Pancreas (tissue), 10 donors: ENCODE results near the gene CAPZB. TPM values are rescaled to one million over a fixed set of nuclear protein-coding genes. Genes with fewer than 3 reads are reported as not detected.

Experiments
- ATAC-seq, 4 donors: fragments of 200-7000 bp; cut with Tn5 transposase; one replicate each; pipeline versions ENCODE4 v1.8.0 to v1.9.1; 2020; ENCODE audit warnings: mild to moderate bottlenecking in 4 of 4, moderate library complexity in 4 of 4
- DNase-seq, 6 donors: peaks; one replicate each; pipeline ENCODE4 v3.0.0-alpha.2; 2020
- FAIRE-seq: peaks from 2 replicates; lab custom pipeline; 2012; peaks lifted over from hg19 to GRCh38; lab: Jason Lieb, UNC
- H3K27ac ChIP-seq, 4 donors: fragments of 200-600 bp; sonication (generic); 1 replicate in 3 of 4; 2 replicates in 1 of 4; pipeline versions ENCODE4 v1.5.0 to v1.8.0; 2020
- H3K27me3 ChIP-seq, 4 donors: fragments of 200-600 bp; one replicate each; pipeline ENCODE4 v1.8.0; 2021
- H3K36me3 ChIP-seq, 3 donors: fragments of 200-600 bp; sonication (generic) in 1 of 3; one replicate each; pipeline versions ENCODE4 v1.5.0 to v1.8.0; 2020 to 2021
- H3K4me1 ChIP-seq, 3 donors: fragments of 200-600 bp; one replicate each; pipeline ENCODE4 v1.8.0; 2021
- H3K4me3 ChIP-seq, 4 donors: fragments of 200-600 bp; sonication (generic) in 2 of 4; one replicate each; pipeline versions ENCODE4 v1.5.0 to v1.8.0; 2020 to 2021
- H3K9me3 ChIP-seq, 4 donors: fragments of 200-600 bp; one replicate each; pipeline ENCODE4 v1.8.0; 2021
- CTCF ChIP-seq, 4 donors: fragments of 200-600 bp; sonication (generic) in 3 of 4; IDR thresholded peaks; one replicate each; pipeline versions ENCODE4 v1.5.0 to v1.8.0; 2021; ENCODE audit warnings: antibody characterized with exemption in 4 of 4
- WGBS, 2 donors: extraction: QIAGEN DNeasy Blood & Tissue Kit; methylation state at CpG; one replicate each; pipeline ENCODE4 v1.1.7; 2013; 5-methylcytosine and 5-hydroxymethylcytosine counted together
- intact Hi-C, 3 donors: fragments of 100-400 bp; cut with DNase I; formaldehyde crosslinking; loops; one replicate each; pipeline versions ENCODE4 v1.11.1 to v1.14.2; 2022
- polyA plus RNA-seq, 2 donors: library from polyadenylated mRNA; stranded (reverse); fragments of 200-250 nt; gene quantifications; one replicate each; pipeline ENCODE4 v1.2.3, GENCODE V29; 2013
- total RNA-seq, 6 donors: library from RNA; stranded (reverse); fragmentation: NEBNext Ultra II Directional in 4 of 6; extraction: Animal tissue kit (Norgen Biotek cat#: 25700) in 4 of 6; gene quantifications; one replicate each; pipeline versions ENCODE4 v1.2.1 to v1.2.4, GENCODE V29; 2021 to 2023
- donor health status: healthy with polysubstance abuse.
- donor health status: DM: no; HTN: no; CAD: no; lungs with moderate emphysema.
- donor health status: DM: no; HTN: no; CAD: no.
- donor health status: control.
- donor health status: control.
- donor health status: Bipolar disorder and iron deficiency.
- donor health status: DM: yes; HTN: yes; CAD: no.
- donor health status: DM: no; HTN: no; CAD: no.
- donor health status: DM: no; HTN: no; CAD: no.
- donor health status: DM: yes; HTN: yes; CAD: no.

The CAPZB gene
- total and polyA plus RNA-seq, 8 donors = 43.2 to 124 (median 74.9) TPM

- peaks cover 4 to 11% (median 9%) of the 10 kb centered on the region in 3 donors for H3K4me1 ChIP-seq
- H3K27me3 ChIP-seq = no peaks in the 10 kb centered on the region
- DNase-seq = peak in 3 of 6 donors; percentile 23 to 46 (median 35)
- H3K9me3 ChIP-seq = no peaks in the 10 kb centered on the region
- intact Hi-C loops = no loop called here
- no peaks in the 10 kb centered on the region for H3K36me3 ChIP-seq
- peak in 3 of 4 donors; percentile 19 to 28 (median 22) for ATAC-seq
- H3K27ac ChIP-seq = no peak overlapping the region
- 67 to 72% methylated on average over 4 of the region's 4 CpGs for WGBS, 2 donors
- no peak for FAIRE-seq
- TF ChIP-seq CTCF (IDR thresholded peaks at IDR 0.05) = no peak
- no peak overlapping the region for H3K4me3 ChIP-seq
These were observed 101.2 kb downstream of the CAPZB start for GRCh38 chr1:19384113-19384512.

- peaks cover 4 to 11% (median 9%) of the 10 kb centered on the region in 3 donors for H3K4me1 ChIP-seq
- no peaks in the 10 kb centered on the region for H3K9me3 ChIP-seq
- H3K36me3 ChIP-seq = peaks cover 0 to 12% (median 0%) of the 10 kb centered on the region in 3 donors
- intact Hi-C loops = no loop called here
- H3K4me3 ChIP-seq = no peak overlapping the region
- no peak overlapping the region for H3K27ac ChIP-seq
- DNase-seq = no peak
- WGBS, 2 donors = 71 to 75% methylated on average over 4 of the region's 4 CpGs
- ATAC-seq = no peak
- no peak for TF ChIP-seq CTCF (IDR thresholded peaks at IDR 0.05)
- no peaks in the 10 kb centered on the region for H3K27me3 ChIP-seq
- FAIRE-seq = no peak
These were observed 103.1 kb downstream of the CAPZB start for GRCh38 chr1:19382222-19382621.

GRCh38 chr1:19381261-19381660 lies 104.1 kb downstream of the CAPZB start:
- WGBS, 2 donors = 77 to 86% methylated on average over 6 of the region's 6 CpGs
- Histone ChIP-seq H3K36me3 (peaks cover 0 to 21% (median 0%) of the 10 kb centered on the region in 3 donors), H3K27me3 (no peaks in the 10 kb centered on the region), H3K9me3 (no peaks in the 10 kb centered on the region), H3K27ac (no peak overlapping the region), H3K4me3 (no peak overlapping the region), H3K4me1 (peaks cover 3 to 9% (median 9%) of the 10 kb centered on the region in 3 donors)
- intact Hi-C loops = no loop called here
- no peak for TF ChIP-seq CTCF (IDR thresholded peaks at IDR 0.05)
- DNase-seq = peak in 1 of 6 donors; percentile 21
- no peak for ATAC-seq
- no peak for FAIRE-seq

GRCh38 chr1:19377812-19378718 lies 107.3 kb downstream of the CAPZB start:
- intact Hi-C loops = no loop called here
- no peak for ATAC-seq
- Histone ChIP-seq H3K36me3 (peaks cover 0 to 21% (median 0%) of the 10 kb centered on the region in 3 donors), H3K4me1 (no peaks in the 10 kb centered on the region), H3K27me3 (no peaks in the 10 kb centered on the region), H3K4me3 (no peak overlapping the region), H3K27ac (no peak overlapping the region), H3K9me3 (no peaks in the 10 kb centered on the region)
- FAIRE-seq = no peak
- no peak for TF ChIP-seq CTCF (IDR thresholded peaks at IDR 0.05)
- 90 to 96% methylated on average over 17 of the region's 17 CpGs for WGBS, 2 donors
- peak in 1 of 6 donors; percentile 6 for DNase-seq
